Spleen (tissue), 11 donors: ENCODE measurements around the gene ZNF862. TPM values are rescaled to one million over a fixed set of nuclear protein-coding genes. Genes with fewer than 3 reads are reported as not detected.
A peak's percentile ranks its signal among the peaks of the same experiment; 100 is the strongest.

Experiments used
- DNase-seq: peaks from one replicate; pipeline ENCODE4 v3.0.0-alpha.2; 2020
- H3K27ac ChIP-seq, 8 donors: fragments of 200-600 bp; sonication (generic) in 7 of 8; 1 replicate in 4 of 8; 2 replicates in 4 of 8; pipeline versions ENCODE4 v1.5.0 to v1.8.0; 2016 to 2021; ENCODE audit warnings: inconsistent platforms in 4 of 8, mild to moderate bottlenecking in 4 of 8, moderate library complexity in 1 of 8
- H3K27me3 ChIP-seq, 7 donors: fragments of 200-600 bp; sonication (generic) in 6 of 7; replicated peaks in 1 of 7; 1 replicate in 4 of 7; 2 replicates in 3 of 7; pipeline versions ENCODE4 v1.5.0 to v1.8.0; 2016 to 2021; ENCODE audit warnings: inconsistent platforms in 3 of 7, mild to moderate bottlenecking in 1 of 7
- H3K36me3 ChIP-seq, 6 donors: fragments of 200-600 bp; sonication (generic) in 5 of 6; 1 replicate in 4 of 6; 2 replicates in 2 of 6; pipeline versions ENCODE4 v1.5.0 to v1.8.0; 2016 to 2021; ENCODE audit warnings: inconsistent platforms in 2 of 6
- H3K4me1 ChIP-seq, 6 donors: fragments of 200-600 bp; sonication (generic) in 5 of 6; 1 replicate in 3 of 6; 2 replicates in 3 of 6; pipeline versions ENCODE4 v1.5.0 to v1.8.0; 2016 to 2021; ENCODE audit warnings: inconsistent platforms in 3 of 6
- H3K4me3 ChIP-seq, 8 donors: fragments of 200-600 bp; sonication (generic) in 7 of 8; 1 replicate in 4 of 8; 2 replicates in 4 of 8; pipeline versions ENCODE4 v1.5.0 to v1.8.0; 2016 to 2021; ENCODE audit warnings: inconsistent platforms in 4 of 8, mild to moderate bottlenecking in 4 of 8, moderate library complexity in 2 of 8
- H3K9me3 ChIP-seq, 8 donors: fragments of 200-600 bp; sonication (generic) in 7 of 8; 1 replicate in 4 of 8; 2 replicates in 4 of 8; pipeline versions ENCODE4 v1.5.0 to v1.8.0; 2016 to 2021; ENCODE audit warnings: inconsistent platforms in 4 of 8
- POLR2A ChIP-seq, 3 donors: fragments of 450-650 bp; IDR thresholded peaks; one replicate each; pipeline ENCODE4 v1.5.1; 2017; ENCODE audit warnings: antibody characterized with exemption in 3 of 3, mild to moderate bottlenecking in 1 of 3
- POLR2AphosphoS5 ChIP-seq, 3 donors: sonication (generic); formaldehyde crosslinking; IDR thresholded peaks; one replicate each; pipeline ENCODE4 v1.5.1; 2017; ENCODE audit warnings: antibody characterized with exemption in 3 of 3
- WGBS, 5 donors: extraction: QIAGEN DNeasy Blood & Tissue Kit in 3 of 5; methylation state at CpG; one replicate each; pipeline versions ENCODE4 v1.1.5 to v1.1.7; 2013 to 2018; 5-methylcytosine and 5-hydroxymethylcytosine counted together
- intact Hi-C: fragments of 100-400 bp; cut with DNase I; formaldehyde crosslinking; loops from one replicate; pipeline ENCODE4 v1.15.0; 2023; ENCODE audit warnings: low total_unique reads
- polyA plus RNA-seq, 3 donors: library from polyadenylated mRNA; stranded (reverse); fragments of 200-250 nt; gene quantifications; one replicate each; pipeline ENCODE4 v1.2.1, GENCODE V29; 2013
- total RNA-seq, 7 donors: library from RNA; depleted of rRNA in 3 of 7; stranded (reverse); fragments of >200 nt in 3 of 7; fragmentation: NEBNext Ultra II Directional in 4 of 7; extraction: Animal tissue kit (Norgen Biotek cat#: 25700) in 4 of 7; gene quantifications; one replicate each; pipeline versions ENCODE4 v1.1.0 to v1.2.1, GENCODE V29; 2016 to 2021
- TF ChIP-seq, protein P1 (sequence below), 11 experiments: fragments of 200-600 bp in 7 of 11; fragments of 450-650 bp in 4 of 11; sonication (generic) in 4 of 11; IDR thresholded peaks in 8 of 11; conservative IDR thresholded peaks in 3 of 11; 1 replicate in 7 of 11; 2 replicates in 4 of 11; pipeline versions ENCODE4 v1.4.0 to v1.8.0; 2016 to 2021; ENCODE audit warnings: antibody characterized with exemption in 11 of 11, inconsistent platforms in 4 of 11, mild to moderate bottlenecking in 1 of 11
- donor health status: healthy with polysubstance abuse.
- donor health status: DM: no; HTN: no; CAD: no; lungs with moderate emphysema.
- donor health status: DM: no; HTN: no; CAD: no.
- donor health status: Bipolar disorder and iron deficiency.
- donor health status: healthy.
- donor health status: DM: no; HTN: no; CAD: no.
- donor health status: DM: yes; HTN: yes; CAD: no.

Gene ZNF862
- total and polyA plus RNA-seq, 10 donors = 4.4 to 39.8 (median 25.4) TPM

DNA sequence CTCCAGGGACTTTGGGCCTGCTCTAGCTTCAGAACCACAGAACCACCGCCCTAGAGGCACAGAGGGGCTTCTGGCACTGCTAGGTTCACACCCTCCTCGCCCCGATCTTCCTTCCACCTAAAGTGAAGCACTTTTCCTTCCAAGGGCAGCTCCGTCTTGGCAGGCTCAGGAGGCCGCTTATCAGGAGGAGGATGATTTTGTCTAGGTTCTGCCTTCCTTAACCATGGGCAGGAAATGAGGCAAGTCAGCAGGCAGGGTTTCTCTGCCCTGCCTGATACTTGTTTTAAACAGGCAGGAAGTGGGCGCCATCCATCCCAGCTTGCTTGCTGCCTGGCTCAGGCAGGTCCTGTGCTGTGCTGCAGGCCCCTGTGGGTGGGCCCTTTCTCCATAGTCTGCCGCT lies 27.3 kb downstream of the ZNF862 start:
- intact Hi-C loops = no loop called here
- H3K27ac ChIP-seq = peak overlapping the region in 7 of 8 donors; percentile 48 to 83 (median 75)
- peak; percentile 89 for DNase-seq
- 20 to 66% (median 27%) methylated on average over 6 to 7 of the region's 7 CpGs for WGBS, 5 donors
- TF ChIP-seq, protein P1, sequence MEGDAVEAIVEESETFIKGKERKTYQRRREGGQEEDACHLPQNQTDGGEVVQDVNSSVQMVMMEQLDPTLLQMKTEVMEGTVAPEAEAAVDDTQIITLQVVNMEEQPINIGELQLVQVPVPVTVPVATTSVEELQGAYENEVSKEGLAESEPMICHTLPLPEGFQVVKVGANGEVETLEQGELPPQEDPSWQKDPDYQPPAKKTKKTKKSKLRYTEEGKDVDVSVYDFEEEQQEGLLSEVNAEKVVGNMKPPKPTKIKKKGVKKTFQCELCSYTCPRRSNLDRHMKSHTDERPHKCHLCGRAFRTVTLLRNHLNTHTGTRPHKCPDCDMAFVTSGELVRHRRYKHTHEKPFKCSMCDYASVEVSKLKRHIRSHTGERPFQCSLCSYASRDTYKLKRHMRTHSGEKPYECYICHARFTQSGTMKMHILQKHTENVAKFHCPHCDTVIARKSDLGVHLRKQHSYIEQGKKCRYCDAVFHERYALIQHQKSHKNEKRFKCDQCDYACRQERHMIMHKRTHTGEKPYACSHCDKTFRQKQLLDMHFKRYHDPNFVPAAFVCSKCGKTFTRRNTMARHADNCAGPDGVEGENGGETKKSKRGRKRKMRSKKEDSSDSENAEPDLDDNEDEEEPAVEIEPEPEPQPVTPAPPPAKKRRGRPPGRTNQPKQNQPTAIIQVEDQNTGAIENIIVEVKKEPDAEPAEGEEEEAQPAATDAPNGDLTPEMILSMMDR (IDR thresholded peaks at IDR 0.05 in 8 of 11, conservative IDR thresholded peaks at IDR 0.05 in 3 of 11) = no peak
- TF ChIP-seq POLR2AphosphoS5 (IDR thresholded peaks at IDR 0.05) = peak in 2 of 3 donors; percentile 57 to 65
- no peaks in the 10 kb centered on the region for H3K9me3 ChIP-seq
- peaks cover 26 to 67% (median 61%) of the 10 kb centered on the region in 6 donors for H3K4me1 ChIP-seq
- peaks cover 4 to 64% (median 35%) of the 10 kb centered on the region in 6 donors for H3K36me3 ChIP-seq
- no peak overlapping the region for H3K4me3 ChIP-seq
- no peaks in the 10 kb centered on the region for H3K27me3 ChIP-seq

- no peak for DNase-seq
- WGBS, 5 donors = 71 to 86% (median 79%) methylated on average over 16 of the region's 16 CpGs
- no peaks in the 10 kb centered on the region for H3K27me3 ChIP-seq
These were observed 28.1 kb downstream of the ZNF862 start for GRCh38 chr7:149866139-149866778.

GRCh38 chr7:149866779-149867447 lies 28.7 kb downstream of the ZNF862 start:
- H3K4me3 ChIP-seq = no peak overlapping the region
- H3K27me3 ChIP-seq = no peaks in the 10 kb centered on the region
- H3K4me1 ChIP-seq = peaks cover 26 to 82% (median 74%) of the 10 kb centered on the region in 6 donors
- TF ChIP-seq, protein P1 (IDR thresholded peaks at IDR 0.05 in 8 of 11, conservative IDR thresholded peaks at IDR 0.05 in 3 of 11) = no peak
- peak in 2 of 3 donors; percentile 25 to 38 for TF ChIP-seq POLR2AphosphoS5 (IDR thresholded peaks at IDR 0.05)
- DNase-seq = no peak
- H3K9me3 ChIP-seq = no peaks in the 10 kb centered on the region
- H3K36me3 ChIP-seq = peaks cover 4 to 49% (median 21%) of the 10 kb centered on the region in 6 donors
- intact Hi-C loops = no loop called here
- WGBS, 5 donors = 36 to 63% (median 44%) methylated on average over 6 to 11 of the region's 11 CpGs
- H3K27ac ChIP-seq = peak overlapping the region in 6 of 8 donors; percentile 8 to 83 (median 73)

More at GRCh38 chr7:149866139-149866778, 28.1 kb downstream of the ZNF862 start:
- intact Hi-C loops = no loop called here
- Histone ChIP-seq H3K9me3 (no peaks in the 10 kb centered on the region), H3K4me1 (peaks cover 26 to 76% (median 70%) of the 10 kb centered on the region in 6 donors), H3K4me3 (no peak overlapping the region), H3K36me3 (peaks cover 4 to 56% (median 27%) of the 10 kb centered on the region in 6 donors), H3K27ac (peak overlapping the region in 7 of 8 donors; percentile 48 to 83 (median 75))
- TF ChIP-seq POLR2AphosphoS5 (IDR thresholded peaks at IDR 0.05) = no peak
- TF ChIP-seq POLR2A (IDR thresholded peaks at IDR 0.05) = no peak
- TF ChIP-seq, protein P1 (IDR thresholded peaks at IDR 0.05 in 8 of 11, conservative IDR thresholded peaks at IDR 0.05 in 3 of 11) = no peak
